Erythroblast (primary cell): ENCODE results near the gene DYNLT2B.

Experiments
- GATA1 ChIP-seq: IDR thresholded peaks from 2 replicates; pipeline ENCODE4 v1.6.1; 2011; ENCODE audit warnings: low read depth, mild to moderate bottlenecking, control low read depth, low read length, moderate library complexity
- POLR2A ChIP-seq: IDR thresholded peaks from 2 replicates; pipeline ENCODE4 v1.6.1; 2011; ENCODE audit warnings: mild to moderate bottlenecking, low read length

- TF ChIP-seq POLR2A (no peak), GATA1 (no peak)
Observed at GRCh38 chr3:196340466-196340865, 22.4 kb upstream of the DYNLT2B start.
